ENCODE results near the gene SIRT6. TPM values are rescaled to one million over a fixed set of nuclear protein-coding genes. Genes with fewer than 3 reads are reported as not detected.

Gene SIRT6
- total and polyA plus RNA-seq, 9 of the 15 experiments (the other 6 are each of a cell fraction or from before 2014, with no cell fraction given), result 1.4 to 41.1 (median 10.2) TPM

- TF ChIP-seq ATF6 (CRISPR knock-in tag; IDR thresholded peaks at IDR 0.05), result no peak
- no peak for TF ChIP-seq NCOA4 (IDR thresholded peaks at IDR 0.05; ENCODE audit: partially characterized antibody)
- TF ChIP-seq KLF1 (tag; IDR thresholded peaks at IDR 0.05), result no peak
- no peak for TF ChIP-seq GMEB1 (CRISPR knock-in tag; IDR thresholded peaks at IDR 0.05)
- no peak for TF ChIP-seq ZNF431 (CRISPR knock-in tag; IDR thresholded peaks at IDR 0.05)
- no peak for TF ChIP-seq TAF9B (IDR thresholded peaks at IDR 0.05; ENCODE audit: partially characterized antibody)
- TF ChIP-seq ZNF274 (IDR thresholded peaks at IDR 0.05; ENCODE audit: borderline replicate concordance, low read depth, low read length), result no peak
- TF ChIP-seq CREB3 (tag; conservative IDR thresholded peaks at IDR 0.05; ENCODE audit: low read depth), result no peak
- TF ChIP-seq ZBTB17 (CRISPR knock-in tag; IDR thresholded peaks at IDR 0.05), result no peak
- TF ChIP-seq AFF4 (CRISPR knock-in tag; IDR thresholded peaks at IDR 0.05), result no peak
- no peak for TF ChIP-seq ZNF124 (CRISPR knock-in tag; IDR thresholded peaks at IDR 0.05)
- TF ChIP-seq L3MBTL2 (IDR thresholded peaks at IDR 0.05), result no peak
- TF ChIP-seq ZBTB34 (CRISPR knock-in tag; IDR thresholded peaks at IDR 0.05), result no peak
- no peak for TF ChIP-seq FOSL1 (tag; conservative IDR thresholded peaks at IDR 0.05)
- 0 out of 4 replicates have a peak, but pooled peaks have one; percentile 20 to 51 for TF ChIP-seq MLLT1 (IDR thresholded peaks at IDR 0.05)
Observed at GRCh38 chr19:4186087-4186993, 4.0 kb upstream of the SIRT6 start (continued).

All from K562 (cell line).